HG03135 (cell line): ENCODE measurements around the gene FRG2C.
"Not testable (repeated sequence)": the region's sequence is repeated elsewhere in the genome, so short reads cannot be mapped to it uniquely, and the experiment has no call there.

Source experiments
- ATAC-seq: cut with Tn5 transposase; IDR thresholded peaks from one replicate; pipeline ENCODE4 v1.9.1; 2021; ENCODE audit warnings: mild to moderate bottlenecking, moderate library complexity; ENCODE audit not compliant: unreplicated experiment

FRG2C gene

GRCh38 chr3:75664028-75664427 lies at the start of gene FRG2C:
TSS of gene FRG2C (plus strand) at chr3:75664328. CDS start at chr3:75664380, 52 bp downstream.
- ATAC-seq, result not testable (repeated sequence)

- not testable (repeated sequence) for ATAC-seq
Observed at GRCh38 chr3:75618666-75619305, 45.3 kb upstream of the FRG2C start.

- not testable (repeated sequence) for ATAC-seq
Observed at GRCh38 chr3:75619481-75620031, 44.6 kb upstream of the FRG2C start.

GRCh38 chr3:75621772-75622171 lies 42.4 kb upstream of the FRG2C start:
- not testable (repeated sequence) for ATAC-seq

- ATAC-seq, result not testable (repeated sequence)
Observed at GRCh38 chr3:75623656-75624055, 40.5 kb upstream of the FRG2C start.

- ATAC-seq, result not testable (repeated sequence)
Observed at GRCh38 chr3:75630887-75631535, 33.1 kb upstream of the FRG2C start.

- no peak for ATAC-seq
Observed at GRCh38 chr3:75631541-75631940, 32.6 kb upstream of the FRG2C start.

- not testable (repeated sequence) for ATAC-seq
Observed at GRCh38 chr3:75638947-75639346, 25.2 kb upstream of the FRG2C start.

- ATAC-seq, result not testable (repeated sequence)
Observed at GRCh38 chr3:75641107-75641517, 23.0 kb upstream of the FRG2C start.

GRCh38 chr3:75643031-75643800 lies 20.9 kb upstream of the FRG2C start:
- ATAC-seq, result not testable (repeated sequence)

- ATAC-seq, result not testable (repeated sequence)
Observed at GRCh38 chr3:75645548-75645947, 18.6 kb upstream of the FRG2C start.

- ATAC-seq, result no peak
Observed at GRCh38 chr3:75650191-75650590, 13.9 kb upstream of the FRG2C start.

GRCh38 chr3:75655101-75655904 lies 8.8 kb upstream of the FRG2C start:
- not testable (repeated sequence) for ATAC-seq

GRCh38 chr3:75655956-75656355 lies 8.2 kb upstream of the FRG2C start:
- not testable (repeated sequence) for ATAC-seq

- ATAC-seq, result not testable (repeated sequence)
Observed at GRCh38 chr3:75658411-75659107, 5.6 kb upstream of the FRG2C start.

- not testable (repeated sequence) for ATAC-seq
Observed at GRCh38 chr3:75659108-75659433, 5.1 kb upstream of the FRG2C start.

GRCh38 chr3:75665626-75666025 lies 1.5 kb downstream of the FRG2C start:
- ATAC-seq, result not testable (repeated sequence)

- ATAC-seq, result not testable (repeated sequence)
Observed at GRCh38 chr3:75667757-75668701, 3.9 kb downstream of the FRG2C start.
